Hepatocyte (in vitro differentiated cells): ENCODE data around the gene TSPAN9.

ENCODE experiments used
- EZH2 ChIP-seq: fragments of 200-600 bp; sonication (generic); IDR thresholded peaks from 2 replicates; pipeline ENCODE4 v1.6.1; 2016; ENCODE audit warnings: antibody characterized with exemption, mild to moderate bottlenecking, borderline replicate concordance
- TF ChIP-seq, protein P1 (sequence below): fragments of 200-600 bp; sonication (generic); IDR thresholded peaks from 2 replicates; pipeline ENCODE4 v1.5.1; 2016; ENCODE audit warnings: antibody characterized with exemption, mild to moderate bottlenecking; ENCODE audit not compliant: poor library complexity

DNA sequence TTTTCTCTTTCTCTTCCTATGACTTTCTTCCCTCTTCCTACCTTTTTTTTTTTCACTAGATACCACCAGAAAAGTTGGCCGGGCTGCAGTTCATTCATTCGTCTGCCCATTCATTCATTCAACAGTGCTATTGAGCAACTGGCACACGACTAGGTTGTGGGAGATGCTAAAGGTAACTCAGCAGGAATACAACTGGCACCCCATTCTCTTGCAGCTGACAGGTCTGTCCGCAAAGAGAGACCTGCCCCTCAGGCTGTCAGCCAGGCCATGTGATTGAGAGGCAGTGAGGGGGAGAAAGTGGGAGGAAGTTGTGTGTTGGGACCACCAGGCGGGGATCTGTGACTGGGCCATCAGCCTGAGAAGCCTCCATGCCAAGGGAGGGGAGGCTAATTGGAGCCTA, 105.2 kb downstream of the TSPAN9 start:
- TF ChIP-seq, protein P1, sequence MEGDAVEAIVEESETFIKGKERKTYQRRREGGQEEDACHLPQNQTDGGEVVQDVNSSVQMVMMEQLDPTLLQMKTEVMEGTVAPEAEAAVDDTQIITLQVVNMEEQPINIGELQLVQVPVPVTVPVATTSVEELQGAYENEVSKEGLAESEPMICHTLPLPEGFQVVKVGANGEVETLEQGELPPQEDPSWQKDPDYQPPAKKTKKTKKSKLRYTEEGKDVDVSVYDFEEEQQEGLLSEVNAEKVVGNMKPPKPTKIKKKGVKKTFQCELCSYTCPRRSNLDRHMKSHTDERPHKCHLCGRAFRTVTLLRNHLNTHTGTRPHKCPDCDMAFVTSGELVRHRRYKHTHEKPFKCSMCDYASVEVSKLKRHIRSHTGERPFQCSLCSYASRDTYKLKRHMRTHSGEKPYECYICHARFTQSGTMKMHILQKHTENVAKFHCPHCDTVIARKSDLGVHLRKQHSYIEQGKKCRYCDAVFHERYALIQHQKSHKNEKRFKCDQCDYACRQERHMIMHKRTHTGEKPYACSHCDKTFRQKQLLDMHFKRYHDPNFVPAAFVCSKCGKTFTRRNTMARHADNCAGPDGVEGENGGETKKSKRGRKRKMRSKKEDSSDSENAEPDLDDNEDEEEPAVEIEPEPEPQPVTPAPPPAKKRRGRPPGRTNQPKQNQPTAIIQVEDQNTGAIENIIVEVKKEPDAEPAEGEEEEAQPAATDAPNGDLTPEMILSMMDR = no peak
- TF ChIP-seq EZH2 = no peak
